HG03097 (cell line): Measurements from ENCODE around the gene SIK2.
A peak's percentile ranks its signal among the peaks of the same experiment; 100 is the strongest.
"Not testable (repeated sequence)": the region's sequence is repeated elsewhere in the genome, so short reads cannot be mapped to it uniquely, and the experiment has no call there.

Experiments used
- ATAC-seq: cut with Tn5 transposase; IDR thresholded peaks from one replicate; pipeline ENCODE4 v1.9.1; 2021; ENCODE audit not compliant: unreplicated experiment, low FRiP score

The SIK2 gene

GRCh38 chr11:111748035-111748804 lies 146.0 kb downstream of the SIK2 start:
- no peak for ATAC-seq

DNA sequence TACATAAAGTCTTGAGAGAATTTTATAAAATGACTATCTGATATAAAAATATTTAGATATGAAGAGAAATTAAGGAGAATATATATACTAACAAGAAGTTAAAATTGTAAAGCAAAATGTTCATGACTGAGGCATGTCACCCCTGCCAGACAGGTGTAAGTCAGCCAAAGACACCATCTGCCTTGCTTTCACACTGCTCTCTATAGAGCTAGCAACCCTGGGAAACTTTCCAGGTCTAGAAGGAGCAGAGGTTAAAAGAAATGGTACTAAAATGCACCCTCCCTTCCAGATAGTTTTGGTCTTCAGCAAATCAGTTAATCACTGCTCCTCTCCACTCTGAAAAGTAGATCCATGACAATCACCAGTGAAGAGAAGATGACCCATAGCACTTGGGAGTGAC lies 147.4 kb downstream of the SIK2 start:
- ATAC-seq = no peak

DNA sequence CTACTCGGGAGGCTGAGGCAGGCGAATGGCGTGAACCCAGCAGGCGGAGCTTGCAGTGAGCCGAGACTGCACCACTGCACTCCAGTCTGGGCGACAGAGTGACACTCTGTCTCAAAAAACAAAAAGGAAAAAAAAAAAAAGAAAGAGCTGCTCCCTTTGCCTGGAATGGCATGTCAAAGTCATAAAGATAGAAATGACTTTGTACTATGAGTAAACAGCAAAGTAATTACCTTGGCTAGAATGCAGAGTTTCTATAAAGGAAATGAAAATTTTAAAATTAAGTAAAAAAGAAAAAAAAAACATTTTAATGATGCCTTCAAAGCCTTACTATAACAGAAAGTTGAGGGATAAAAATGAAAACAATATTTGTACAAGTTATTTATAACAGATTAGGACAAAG lies 153.8 kb downstream of the SIK2 start:
- ATAC-seq = no peak

- ATAC-seq = no peak
Observed at GRCh38 chr11:111759376-111759775, 157.1 kb downstream of the SIK2 start.

DNA sequence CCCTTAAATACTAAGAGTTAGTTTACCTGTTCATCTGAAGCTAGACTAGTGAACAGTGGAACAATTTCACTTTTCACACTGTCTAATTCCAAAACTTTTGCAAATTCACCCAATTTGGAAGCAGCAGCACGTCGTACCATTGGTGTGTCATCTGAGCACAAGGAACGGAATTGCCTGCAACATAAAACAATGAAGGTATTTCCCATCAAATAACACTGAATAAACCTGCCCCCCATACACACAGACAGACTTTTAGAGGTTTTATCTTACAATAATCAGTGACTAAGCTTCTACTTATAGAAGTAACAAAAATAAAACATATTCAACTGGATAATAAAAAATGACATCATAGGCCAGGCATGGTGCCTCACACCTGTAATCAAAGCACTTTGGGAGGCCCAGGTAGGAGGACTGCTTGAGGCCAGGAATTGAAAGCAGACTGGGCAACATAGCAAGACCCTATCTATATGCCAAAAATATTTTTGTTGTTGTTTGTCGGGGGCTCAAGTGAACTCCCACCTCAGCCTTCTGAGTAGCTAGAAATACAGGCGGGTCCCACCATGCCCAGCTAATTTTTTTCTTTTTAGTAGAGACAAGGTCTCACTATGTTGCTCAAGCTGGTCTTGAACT lies 157.6 kb downstream of the SIK2 start:
- no peak for ATAC-seq

- no peak for ATAC-seq
Observed at GRCh38 chr11:111761036-111761435, 158.8 kb downstream of the SIK2 start.

GRCh38 chr11:111762526-111762925 lies 160.3 kb downstream of the SIK2 start:
- ATAC-seq = no peak

DNA sequence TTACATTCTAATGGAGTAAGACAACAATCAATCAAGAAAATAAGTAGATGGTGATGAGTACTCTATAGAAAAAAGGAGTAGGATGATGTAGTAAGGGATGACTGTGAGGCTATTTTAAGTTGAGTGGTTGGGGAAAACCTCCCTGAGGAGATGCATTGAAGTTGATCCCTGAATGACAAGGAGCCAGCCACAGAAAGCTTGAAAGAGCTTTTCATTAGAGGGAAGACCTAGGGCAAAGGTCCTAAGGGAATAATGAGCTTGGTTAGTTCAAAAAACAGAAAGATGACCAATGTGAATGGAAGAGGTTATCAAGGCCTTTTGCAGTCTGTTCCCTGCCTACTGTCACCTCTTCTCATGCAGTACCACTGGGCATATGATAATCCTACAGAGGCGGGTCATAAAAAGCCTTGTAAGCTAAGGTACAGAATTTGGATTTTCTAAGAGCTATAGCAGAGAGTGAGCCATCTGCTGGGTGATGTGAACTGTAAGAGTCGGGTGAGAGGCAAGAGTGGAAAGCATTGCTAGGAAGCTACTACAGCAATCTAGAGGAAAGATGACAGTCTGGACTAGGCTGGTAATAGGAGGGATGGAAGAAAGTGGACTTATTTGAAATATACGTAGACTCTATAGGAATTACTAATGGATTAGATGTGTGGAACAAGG lies 160.9 kb downstream of the SIK2 start:
- ATAC-seq = no peak

GRCh38 chr11:111764621-111765020 lies 162.4 kb downstream of the SIK2 start:
- no peak for ATAC-seq

- no peak for ATAC-seq
Observed at GRCh38 chr11:111765320-111765983, 163.2 kb downstream of the SIK2 start.

DNA sequence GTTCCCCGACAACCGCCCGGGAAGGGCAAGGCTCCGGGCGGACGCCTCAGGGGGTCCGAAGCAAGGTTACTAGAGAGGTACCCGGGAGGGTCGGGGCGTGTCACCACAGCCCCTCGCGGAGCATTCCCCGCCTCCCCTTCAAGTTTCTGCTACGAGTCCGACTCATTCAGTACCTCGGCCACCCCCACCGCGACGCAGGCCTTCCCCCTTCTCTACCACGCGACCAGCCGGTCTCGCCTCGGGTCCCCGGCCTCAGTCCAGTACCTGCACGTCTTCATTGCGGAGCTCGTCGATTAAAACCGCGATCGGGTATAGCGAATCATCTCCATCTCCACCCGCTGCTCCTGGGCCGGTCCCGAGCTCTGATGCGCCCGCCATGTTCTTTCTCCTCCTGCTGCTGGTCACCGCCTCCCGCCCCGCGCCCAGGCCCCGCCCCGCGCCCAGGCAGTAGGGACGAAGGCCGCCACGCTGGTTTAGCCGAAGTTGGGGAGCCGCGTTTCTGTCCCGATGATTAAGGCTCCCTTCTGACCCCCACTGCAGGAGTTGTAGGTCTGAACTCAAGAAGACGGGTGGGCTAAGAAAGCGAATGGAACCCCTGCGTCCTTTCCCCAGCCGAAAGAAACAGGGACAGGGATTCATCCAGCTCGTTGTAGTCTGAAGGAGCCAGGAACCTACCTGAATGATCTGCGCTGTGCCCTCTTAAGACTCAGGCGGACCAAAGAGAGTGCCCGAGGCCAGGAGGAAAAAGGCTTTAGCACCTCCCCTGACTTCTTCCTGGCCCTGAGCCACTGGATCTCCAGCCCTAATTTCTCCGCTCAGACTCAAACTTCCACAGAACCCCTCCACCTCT lies 164.0 kb downstream of the SIK2 start, which contains the start of gene PPP2R1B:
Gene PPP2R1B (minus strand): TSS at position 406 of the 850 bp plus-strand sequence. CDS start 28 bp downstream, at position 378.
- peak; percentile 73 for ATAC-seq

GRCh38 chr11:111766834-111767142 lies 164.5 kb downstream of the SIK2 start:
- ATAC-seq = no peak

GRCh38 chr11:111770581-111771134 lies 168.4 kb downstream of the SIK2 start:
- ATAC-seq = no peak

DNA sequence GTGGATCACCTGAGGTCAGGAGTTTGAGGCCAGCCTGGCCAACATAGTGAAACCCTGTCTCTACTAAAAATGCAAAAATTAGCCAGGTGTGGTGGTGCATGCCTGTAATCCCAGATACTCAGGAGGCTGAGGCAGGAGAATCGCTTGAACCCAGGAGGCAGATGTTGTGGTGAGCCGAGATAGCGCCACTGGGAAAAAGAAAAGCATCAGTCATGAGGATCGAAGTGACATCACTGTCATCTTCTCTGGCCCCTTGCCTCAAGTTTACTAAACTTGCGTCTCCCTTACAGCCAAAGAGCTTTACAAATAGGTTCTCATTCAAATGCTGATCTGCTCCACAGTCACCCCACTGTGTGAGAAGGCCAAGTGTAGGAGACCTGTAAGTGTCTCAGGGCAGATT lies 169.0 kb downstream of the SIK2 start:
- not testable (repeated sequence) for ATAC-seq

GRCh38 chr11:111772535-111772934 lies 170.3 kb downstream of the SIK2 start:
- no peak for ATAC-seq

- no peak for ATAC-seq
Observed at GRCh38 chr11:111774955-111775710, 172.9 kb downstream of the SIK2 start.

DNA sequence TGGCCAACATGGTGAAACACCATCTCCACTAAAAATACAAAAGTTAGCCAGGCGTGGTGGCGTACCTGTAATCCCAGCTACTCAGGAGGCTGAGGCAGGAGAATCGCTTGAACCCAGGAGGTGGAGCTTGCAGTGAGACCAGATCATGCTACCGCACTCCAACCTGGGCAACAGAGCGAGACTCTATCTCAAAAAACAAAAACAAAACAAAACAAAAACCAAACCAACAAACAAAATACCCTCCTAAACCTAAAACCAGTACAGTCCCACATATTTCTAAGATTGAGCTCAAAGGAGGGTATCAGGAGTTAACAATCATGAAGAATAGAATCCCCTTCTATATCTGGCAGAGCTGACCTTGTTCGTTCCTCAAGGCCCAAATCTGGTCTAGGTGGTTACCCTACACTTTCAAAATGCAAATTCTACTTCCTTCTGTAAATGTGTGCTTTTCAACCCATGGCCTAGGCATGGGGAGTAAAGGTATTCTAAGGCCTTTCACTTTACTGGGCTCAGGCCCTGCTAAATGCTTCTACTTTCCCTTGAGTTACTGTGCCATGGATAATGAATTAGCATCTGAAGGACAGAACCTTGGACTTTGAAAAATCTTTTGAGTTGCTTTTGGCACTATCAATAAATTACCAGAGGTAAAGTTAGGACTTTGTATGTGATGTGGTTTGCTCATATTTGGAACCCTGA lies 174.3 kb downstream of the SIK2 start:
- peak; percentile 72 for ATAC-seq

DNA sequence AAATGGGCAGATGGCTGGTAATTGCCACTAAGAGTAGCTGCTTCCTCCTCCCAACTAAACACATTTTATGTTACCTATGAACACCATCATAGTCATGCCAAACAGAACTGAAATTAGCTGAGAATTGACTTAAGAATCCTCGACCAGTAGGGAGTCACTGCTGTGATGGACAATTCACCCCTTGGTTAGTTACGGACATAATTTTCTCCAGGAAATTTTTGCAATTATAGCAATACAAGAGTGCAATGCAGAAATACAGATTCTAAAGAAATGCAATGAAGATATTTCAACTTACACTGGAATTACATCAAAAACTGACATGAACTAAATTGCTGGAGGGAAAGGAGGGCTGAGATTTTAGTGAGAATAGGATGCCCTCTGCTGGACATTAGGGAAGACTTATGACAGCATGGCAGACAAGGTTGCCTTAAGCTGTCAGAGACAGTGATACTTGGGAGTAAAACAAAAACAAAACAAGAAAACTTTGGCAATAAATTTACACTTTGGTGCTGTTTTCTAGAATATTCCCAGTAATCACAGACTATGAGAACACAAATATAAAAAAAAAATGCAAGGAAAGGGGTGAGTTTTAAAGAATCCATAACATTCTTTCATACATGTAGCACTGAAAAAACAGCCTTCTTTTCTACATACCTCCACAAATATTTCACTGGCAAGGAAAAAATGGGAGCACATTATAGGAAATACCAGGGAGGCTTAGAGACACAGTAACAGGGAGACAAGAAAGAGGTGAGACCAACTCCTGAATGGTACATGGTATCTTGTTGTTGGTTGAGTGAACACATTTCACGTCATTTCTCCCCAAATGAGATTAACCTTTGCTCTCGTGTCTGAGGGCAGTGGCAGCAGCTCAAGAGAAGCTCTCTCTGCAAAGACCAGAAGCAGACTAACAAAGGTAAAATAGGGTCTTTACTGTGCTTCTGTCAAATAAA lies 175.1 kb downstream of the SIK2 start:
- peak; percentile 55 for ATAC-seq
